Renal cortex interstitium (tissue), 15 donors: ENCODE measurements around the gene DDX55. TPM values are rescaled to one million over a fixed set of nuclear protein-coding genes. Genes with fewer than 3 reads are reported as not detected.
"Not testable (repeated sequence)": the region's sequence is repeated elsewhere in the genome, so short reads cannot be mapped to it uniquely, and the experiment has no call there.

Experiments
- DNase-seq, 11 donors: peaks; one replicate each; pipeline ENCODE4 v3.0.0-alpha.2; 2013; ENCODE audit warnings: low read depth in 9 of 11, low spot score in 4 of 11; ENCODE audit errors: extremely low read depth in 1 of 11
- long read RNA-seq, 16 experiments: transcript quantifications; one replicate each; lab custom pipeline, GENCODE V29; 2026
- polyA plus RNA-seq, 3 donors: library from polyadenylated mRNA; unstranded; fragments of 120-200 nt; gene quantifications; one replicate each; pipeline ENCODE4 v1.2.1, GENCODE V29; 2013; ENCODE audit not compliant: insufficient read length in 3 of 3

DDX55 gene
- polyA plus RNA-seq = 10 to 100 TPM; 24.8 to 45.9 (median 31.2) TPM
- long read RNA-seq, donor 1, partial matches to known transcripts = 8 of 10 reads
- long read RNA-seq, donor 1, other reads (novel, unspliced or antisense) = 0 of 10 reads
- long read RNA-seq, donor 2, partial matches to known transcripts = 7 of 8 reads
- long read RNA-seq, donor 2, other reads (novel, unspliced or antisense) = 0 of 8 reads
- long read RNA-seq, donor 3, partial matches to known transcripts = 11 of 13 reads
- long read RNA-seq, donor 3, other reads (novel, unspliced or antisense) = 0 of 13 reads
- long read RNA-seq, donor 4, partial matches to known transcripts = 9 of 11 reads
- long read RNA-seq, donor 4, other reads (novel, unspliced or antisense) = 0 of 11 reads
- long read RNA-seq, donor 5 = 0 reads
- long read RNA-seq, donor 6, partial matches to known transcripts = 19 of 20 reads
- long read RNA-seq, donor 6, other reads (novel, unspliced or antisense) = 0 of 20 reads
- long read RNA-seq, donor 7, partial matches to known transcripts = 8 of 9 reads
- long read RNA-seq, donor 7, other reads (novel, unspliced or antisense) = 0 of 9 reads
- long read RNA-seq, donor 8, partial matches to known transcripts = 6 of 6 reads
- long read RNA-seq, donor 8, other reads (novel, unspliced or antisense) = 0 of 6 reads
- long read RNA-seq, donor 9, partial matches to known transcripts = 16 of 18 reads
- long read RNA-seq, donor 9, other reads (novel, unspliced or antisense) = 0 of 18 reads
- long read RNA-seq, donor 10, partial matches to known transcripts = 12 of 13 reads
- long read RNA-seq, donor 10, other reads (novel, unspliced or antisense) = 0 of 13 reads
- long read RNA-seq, donor 11, partial matches to known transcripts = 0 of 1 reads
- long read RNA-seq, donor 11, other reads (novel, unspliced or antisense) = 0 of 1 reads
- long read RNA-seq, donor 12, partial matches to known transcripts = 7 of 7 reads
- long read RNA-seq, donor 12, other reads (novel, unspliced or antisense) = 0 of 7 reads
- long read RNA-seq, donor 13 = 0 reads
- long read RNA-seq, donor 14, partial matches to known transcripts = 15 of 16 reads
- long read RNA-seq, donor 14, other reads (novel, unspliced or antisense) = 0 of 16 reads
- long read RNA-seq, donor 15, partial matches to known transcripts = 5 of 6 reads
- long read RNA-seq, donor 15, other reads (novel, unspliced or antisense) = 0 of 6 reads
- long read RNA-seq, donor 16, partial matches to known transcripts = 46 of 50 reads
- long read RNA-seq, donor 16, other reads (novel, unspliced or antisense) = 0 of 50 reads

- DNase-seq = peak in 10 of 11 donors; percentile 69 to 83 (median 72)
Measured at GRCh38 chr12:123601602-123602489, at the start of gene DDX55. Gene DDX55, plus strand, starts transcription at chr12:123602099. Its CDS starts 50 bp downstream, at chr12:123602149.

- DNase-seq = not testable (repeated sequence)
Measured at GRCh38 chr12:123554136-123554535, 47.8 kb upstream of the DDX55 start.

DNA sequence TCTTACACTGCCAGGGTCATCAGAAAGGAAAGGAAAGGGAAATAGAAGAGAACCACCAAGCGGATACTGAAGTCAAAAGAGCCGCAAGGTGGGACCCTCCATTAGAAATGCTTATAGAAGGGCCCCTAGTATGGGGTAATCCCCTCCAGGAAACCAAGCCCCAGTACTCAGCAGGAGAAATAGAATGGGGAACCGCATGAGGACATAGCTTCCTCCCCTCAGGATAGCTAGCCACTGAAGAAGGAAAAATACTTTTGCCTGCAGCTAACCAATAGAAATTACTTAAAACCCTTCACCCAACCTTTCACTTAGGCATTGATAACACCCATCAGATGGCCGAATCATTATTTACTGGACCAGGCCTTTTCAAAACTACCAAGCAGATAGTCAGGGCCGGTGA, 47.1 kb upstream of the DDX55 start:
- not testable (repeated sequence) for DNase-seq

DNA sequence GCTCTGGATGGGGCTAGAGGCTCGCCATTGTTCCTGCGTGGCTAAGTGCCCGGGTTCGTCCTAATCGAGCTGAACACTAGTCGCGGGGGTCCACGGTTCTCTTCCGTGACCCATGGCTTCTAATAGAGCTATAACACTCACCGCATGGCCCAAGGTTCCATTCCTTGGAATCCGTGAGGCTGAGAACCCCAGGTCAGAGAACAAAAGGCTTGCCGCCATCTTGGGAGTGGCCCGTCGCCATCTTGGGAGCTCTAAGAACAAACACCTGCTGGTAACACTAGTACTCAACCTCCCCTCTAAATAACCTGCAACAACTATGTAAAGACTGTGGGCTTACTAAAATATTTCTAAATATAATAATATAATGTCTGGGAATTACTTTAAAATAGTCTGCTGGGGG, 43.4 kb upstream of the DDX55 start:
- not testable (repeated sequence) for DNase-seq

- no peak for DNase-seq
Measured at GRCh38 chr12:123559468-123559867, 42.4 kb upstream of the DDX55 start.

GRCh38 chr12:123571343-123571813, 30.5 kb upstream of the DDX55 start:
- DNase-seq = peak in 1 of 11 donors; percentile 7

DNA sequence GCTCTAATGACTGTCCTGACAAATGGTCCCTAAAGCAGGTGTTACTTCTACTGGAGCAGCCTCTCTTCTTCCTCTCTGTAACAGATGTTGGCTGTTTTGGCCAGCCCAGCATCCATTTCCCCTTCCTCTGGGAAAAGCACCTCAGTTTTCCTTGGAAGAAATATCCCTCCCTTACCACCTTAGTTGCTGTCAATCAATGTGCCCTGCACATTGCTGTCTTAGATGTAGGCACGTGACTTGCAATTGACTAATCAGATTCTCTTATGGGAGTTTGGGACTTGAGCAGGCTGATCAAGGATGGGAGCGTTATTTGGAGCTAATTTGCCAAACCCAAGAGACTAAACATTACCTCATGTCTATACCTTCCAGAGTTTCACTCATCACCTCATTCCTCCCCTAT, 29.5 kb upstream of the DDX55 start:
- no peak for DNase-seq

- DNase-seq = no peak
Measured at GRCh38 chr12:123573870-123574269, 28.0 kb upstream of the DDX55 start.

DNA sequence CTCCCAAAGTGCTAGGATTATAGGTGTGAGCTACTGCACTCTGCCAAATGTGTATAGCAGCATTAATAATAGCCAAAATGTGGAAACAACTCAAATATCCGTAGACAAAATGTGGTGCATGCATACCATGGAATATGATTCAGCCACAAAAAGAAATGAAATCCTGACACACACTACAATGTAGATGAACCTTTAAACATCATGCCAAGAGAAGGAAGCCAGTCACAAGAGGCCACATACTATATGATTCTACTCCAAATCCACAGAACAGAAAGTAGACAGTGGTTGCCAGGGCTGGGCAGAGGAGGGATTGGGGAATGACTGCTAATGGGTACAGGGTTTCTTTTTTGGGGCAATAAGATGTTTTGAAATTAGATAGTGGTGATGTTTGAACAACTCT, 25.3 kb upstream of the DDX55 start:
- DNase-seq = no peak

DNA sequence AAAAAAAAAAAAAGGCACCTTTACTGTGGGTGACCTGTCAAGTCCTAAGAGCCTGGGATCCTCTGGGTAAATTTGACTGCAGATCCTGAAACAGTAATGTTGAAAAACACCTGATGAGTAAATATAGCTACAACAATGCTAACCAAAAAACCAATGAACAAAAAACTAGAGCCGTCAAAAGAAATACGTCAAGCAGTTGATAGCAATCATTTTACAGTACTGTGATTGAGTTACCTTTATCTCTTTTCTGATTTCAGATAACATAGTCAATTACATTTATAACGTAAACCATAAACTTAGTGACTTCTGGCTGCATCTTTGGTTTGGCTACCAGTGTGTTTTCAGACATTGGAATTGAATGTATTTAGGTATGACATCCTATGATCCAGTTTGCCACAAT, 23.7 kb upstream of the DDX55 start:
- DNase-seq = no peak

- DNase-seq = not testable (repeated sequence)
Measured at GRCh38 chr12:123578829-123579228, 23.1 kb upstream of the DDX55 start.

GRCh38 chr12:123580772-123581171, 21.1 kb upstream of the DDX55 start:
- no peak for DNase-seq

GRCh38 chr12:123591702-123592481, 10.0 kb upstream of the DDX55 start:
- DNase-seq = no peak

DNA sequence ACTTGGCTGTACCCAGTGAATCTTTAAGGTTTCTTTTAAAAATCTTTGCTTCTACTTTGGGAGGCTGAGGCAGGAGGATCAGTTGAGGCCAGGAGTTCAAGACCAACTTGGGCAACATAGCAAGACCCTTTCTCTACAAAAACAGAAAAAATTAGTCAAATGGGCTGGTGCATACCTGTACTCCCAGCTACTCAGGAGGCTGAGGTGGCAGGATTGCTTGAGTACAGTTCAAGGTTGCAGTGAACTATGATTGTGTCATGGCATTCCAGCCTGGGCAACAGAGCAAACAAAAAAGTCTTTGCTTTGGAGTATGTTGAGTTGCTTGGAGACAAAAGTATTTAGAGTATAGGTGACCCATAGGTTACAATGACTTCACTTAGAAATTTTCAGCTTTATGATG, 6.2 kb upstream of the DDX55 start:
- no peak for DNase-seq

DNA sequence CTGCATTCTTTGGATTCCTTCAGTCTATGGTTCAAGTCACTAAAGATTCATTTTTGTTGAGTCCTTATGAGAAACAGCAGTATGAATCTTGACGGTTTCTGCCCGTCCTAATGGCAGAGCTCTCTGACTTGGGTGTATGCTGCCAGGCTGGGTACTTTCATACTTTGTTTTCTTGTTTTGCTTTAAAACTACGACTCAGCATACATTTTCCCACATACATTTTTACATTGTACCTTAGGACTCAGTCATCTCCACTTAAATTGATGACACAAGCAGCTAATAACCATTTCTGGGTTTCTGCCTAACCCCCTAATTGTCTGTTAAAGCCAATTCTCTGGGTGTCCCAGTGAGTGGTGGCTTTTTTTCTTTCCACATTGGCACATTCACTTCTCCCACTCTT, 4.8 kb upstream of the DDX55 start:
- DNase-seq = no peak

- DNase-seq = no peak
Measured at GRCh38 chr12:123598522-123598921, 3.4 kb upstream of the DDX55 start.

DNA sequence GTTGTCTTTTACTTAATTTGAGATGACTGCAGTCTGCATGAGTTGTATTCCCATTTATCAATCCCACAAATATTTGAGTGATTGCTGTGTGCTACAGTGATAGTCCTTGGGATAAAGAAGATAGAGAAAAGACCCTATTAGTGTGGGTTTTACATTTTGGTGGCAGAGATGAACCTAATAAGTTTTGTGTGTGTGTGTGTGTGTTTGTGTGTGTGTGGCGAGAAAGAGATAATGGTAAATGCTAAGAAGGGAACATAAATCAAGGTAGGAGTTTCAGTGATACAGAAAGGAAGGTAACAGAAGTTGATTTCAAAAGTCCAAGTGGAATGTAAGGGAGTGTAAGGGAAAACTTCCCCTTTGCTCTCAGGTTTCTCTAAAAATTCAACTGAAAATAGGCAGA, 2.6 kb upstream of the DDX55 start:
- DNase-seq = no peak
